A549 (cell line): ENCODE measurements around the gene TAS2R4. TPM values are rescaled to one million over a fixed set of nuclear protein-coding genes. Genes with fewer than 3 reads are reported as not detected.
"Not testable (repeated sequence)": the region's sequence is repeated elsewhere in the genome, so short reads cannot be mapped to it uniquely, and the experiment has no call there.

ENCODE experiments used
- ATAC-seq, 2 experiments: fragments of 200-7000 bp in 1 of 2; fragments of >200 bp in 1 of 2; cut with Nextera tagmentation in 1 of 2; cut with Tn5 transposase in 1 of 2; 3 replicates each; pipeline versions ENCODE4 v1.8.0 to v1.9.1; 2018 to 2020; ENCODE audit warnings: mild to moderate bottlenecking in 1 of 2, moderate library complexity in 1 of 2
- CTCF ChIA-PET: fragments of 300-600 bp; sonication (Branson Sonifier 250); formaldehyde crosslinking; extraction: SDS; loops from one replicate; lab custom pipeline; 2021; ENCODE audit warnings: antibody characterized with exemption, inconsistent platforms; lab: Yijun Ruan, JAX
- POLR2A ChIA-PET: fragments of 350-600 bp; formaldehyde crosslinking; extraction: SDS; loops from one replicate; lab custom pipeline; 2021; ENCODE audit warnings: antibody characterized with exemption, inconsistent platforms; lab: Yijun Ruan, JAX
- DNase-seq, 2 experiments: peaks; one replicate each; pipeline versions ENCODE4 v3.0.0 to v3.0.0-alpha.2; 2011 to 2016; ENCODE audit warnings: low read depth in 1 of 2, low spot score in 1 of 2
- FAIRE-seq: peaks from 2 replicates; lab custom pipeline; 2011; peaks lifted over from hg19 to GRCh38; lab: Jason Lieb, UNC
- H3K27ac ChIP-seq, 2 experiments: fragments of >200 bp; sonication (Bioruptor Twin); formaldehyde crosslinking; 3 replicates each; pipeline ENCODE4 v1.5.1; 2016 to 2017
- H3K4me1 ChIP-seq: fragments of >200 bp; sonication (Bioruptor Twin); formaldehyde crosslinking; 3 replicates; pipeline ENCODE4 v1.6.1; 2016
- H3K4me2 ChIP-seq: fragments of >200 bp; sonication (Bioruptor Twin); formaldehyde crosslinking; 3 replicates; pipeline ENCODE4 v1.6.1; 2016
- H3K4me3 ChIP-seq: fragments of >200 bp; sonication (Bioruptor Twin); formaldehyde crosslinking; 3 replicates; pipeline ENCODE4 v1.5.1; 2016
- H3K9me3 ChIP-seq: fragments of >200 bp; sonication (Bioruptor Twin); formaldehyde crosslinking; 3 replicates; pipeline ENCODE4 v1.6.1; 2016
- CBX8 ChIP-seq: fragments of 200-600 bp; sonication (generic); IDR thresholded peaks from 2 replicates; pipeline ENCODE4 v1.6.1; 2016
- RCOR1 ChIP-seq: fragments of 150-350 bp; IDR thresholded peaks from 2 replicates; pipeline ENCODE4 v1.6.1; 2014; ENCODE audit warnings: antibody characterized with exemption, low read length, low read depth
- WGBS: methylation state at CpG from one replicate; pipeline ENCODE4 v1.1.6; 2017; ENCODE audit errors: missing lambda C conversion rate; 5-methylcytosine and 5-hydroxymethylcytosine counted together
- polyA plus RNA-seq, 4 experiments: library from polyadenylated mRNA; depleted of rRNA in 3 of 4; stranded (reverse); fragments of >200 nt; fragmentation: RNase III in 1 of 4; extraction: RNeasy Plus Mini Kit Qiagen cat#74134 plus additional on column Dnase treatment in 1 of 4; gene quantifications; 2 replicates in 3 of 4; 3 replicates in 1 of 4; pipeline ENCODE4 v1.2.3, GENCODE V29; 2011 to 2017
- small RNA-seq, 6 experiments: library from RNA; depleted of rRNA; stranded (forward); fragments of <200 nt; gene quantifications; one replicate each; pipeline ENCODE3, GENCODE V24; 2012
- TF ChIP-seq, protein P1 (sequence below): fragments of 150-350 bp; IDR thresholded peaks from 2 replicates; pipeline ENCODE4 v1.6.1; 2014; ENCODE audit warnings: low read depth, mild to moderate bottlenecking, low read length

Gene TAS2R4
- polyA plus RNA-seq, 2 of the 4 experiments (the other 2 are of a cell fraction), result 0.21 to 1.1 TPM

DNA sequence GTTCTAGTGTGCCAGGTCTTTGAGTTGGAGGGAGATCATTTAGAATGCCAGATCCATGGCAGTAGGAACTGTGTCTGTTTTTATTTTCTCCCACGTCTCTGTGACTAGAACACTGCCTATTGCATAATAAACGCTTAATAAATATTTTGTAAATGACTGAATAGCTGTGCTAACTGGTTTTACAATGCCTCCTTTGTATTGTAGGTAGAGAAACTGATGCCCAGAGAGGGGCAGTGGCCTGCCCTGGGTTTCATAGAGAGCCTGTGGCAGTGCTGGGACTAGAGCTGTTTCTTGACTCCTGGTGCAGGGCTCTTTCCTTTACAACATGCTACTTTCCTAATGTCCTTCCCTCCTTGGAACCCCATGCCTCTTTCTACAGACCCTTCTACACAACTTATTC lies 16.1 kb downstream of the TAS2R4 start (continued):
- TF ChIP-seq, protein P1, sequence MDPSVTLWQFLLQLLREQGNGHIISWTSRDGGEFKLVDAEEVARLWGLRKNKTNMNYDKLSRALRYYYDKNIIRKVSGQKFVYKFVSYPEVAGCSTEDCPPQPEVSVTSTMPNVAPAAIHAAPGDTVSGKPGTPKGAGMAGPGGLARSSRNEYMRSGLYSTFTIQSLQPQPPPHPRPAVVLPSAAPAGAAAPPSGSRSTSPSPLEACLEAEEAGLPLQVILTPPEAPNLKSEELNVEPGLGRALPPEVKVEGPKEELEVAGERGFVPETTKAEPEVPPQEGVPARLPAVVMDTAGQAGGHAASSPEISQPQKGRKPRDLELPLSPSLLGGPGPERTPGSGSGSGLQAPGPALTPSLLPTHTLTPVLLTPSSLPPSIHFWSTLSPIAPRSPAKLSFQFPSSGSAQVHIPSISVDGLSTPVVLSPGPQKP, result no peak
- TF ChIP-seq RCOR1, result no peak

DNA sequence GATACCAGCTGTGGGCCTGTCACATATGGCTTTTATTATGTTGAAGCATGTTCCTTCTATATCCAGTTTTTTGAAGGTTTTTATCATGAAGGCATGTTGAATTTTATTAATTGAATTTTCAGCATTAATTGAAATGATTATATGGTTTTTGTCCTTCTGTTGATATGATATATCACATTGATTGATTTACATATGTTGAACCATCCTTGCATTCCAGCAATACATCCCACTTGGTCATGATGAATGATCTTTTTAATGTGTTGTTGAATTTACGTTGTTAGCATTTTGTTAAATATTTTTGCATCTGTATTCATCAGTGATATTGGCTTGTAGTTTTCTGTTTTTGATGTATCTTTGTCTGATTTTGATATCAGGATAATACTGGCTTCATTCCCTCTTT lies 43.6 kb downstream of the TAS2R4 start:
- FAIRE-seq, result peak; percentile 13
- no peak for TF ChIP-seq CBX8
- Histone ChIP-seq H3K4me1 (no peaks in the 10 kb centered on the region), H3K4me3 (no peak overlapping the region), H3K27ac (no peak overlapping the region), H3K4me2 (no peak overlapping the region), H3K9me3 (peaks cover 24% of the 10 kb centered on the region)
- DNase-seq, result peak in 1 of 2 experiments; percentile 4
- ATAC-seq, result no peak
- ChIA-PET POLR2A (no interaction called here), CTCF (no interaction called here)
- 22% methylated on average over 1 of the region's 1 CpG for WGBS

DNA sequence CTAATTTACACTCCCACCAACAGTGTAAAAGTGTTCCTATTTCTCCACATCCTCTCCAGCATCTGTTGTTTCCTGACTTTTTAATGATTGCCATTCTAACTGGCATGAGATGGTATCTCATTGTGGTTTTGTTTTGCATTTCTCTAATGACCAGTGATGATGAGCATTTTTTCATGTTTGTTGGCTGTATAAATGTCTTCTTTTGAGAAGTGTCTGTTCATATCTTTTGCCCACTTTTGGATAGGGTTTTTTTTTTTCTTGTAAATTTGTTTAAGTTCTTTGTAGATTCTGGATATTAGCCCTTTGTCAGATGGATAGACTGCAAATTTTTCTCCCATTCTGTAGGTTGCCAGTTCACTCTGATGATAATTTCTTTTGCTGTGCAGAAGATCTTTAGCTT lies 46.0 kb downstream of the TAS2R4 start:
- H3K27ac ChIP-seq, CTCF ChIA-PET, H3K4me3 ChIP-seq, H3K4me1 ChIP-seq, ATAC-seq, POLR2A ChIA-PET, DNase-seq, H3K4me2 ChIP-seq, FAIRE-seq: not testable (repeated sequence)
- peaks cover 24% of the 10 kb centered on the region for H3K9me3 ChIP-seq

Small RNA genes lying within 50 kb of the gene (small RNA-seq; reads per million reads assigned to genes)
- gene RNU1-82P, result 0 reads per million in 6 experiments

Other genes starting within 250 kb of the TAS2R4 start
- gene AGK, start 225.3 kb upstream of the TAS2R4 start, polyA plus RNA-seq (2011; rRNA removed), result 60.8 and 63.5 TPM in 2 replicates
- 29.6 to 36.2 TPM (median 30.4 TPM) in 3 replicates for gene AGK, start 225.3 kb upstream of the TAS2R4 start, polyA plus RNA-seq (2017; fragmentation: RNase III; extraction: RNeasy Plus Mini Kit Qiagen cat#74134 plus additional on column Dnase treatment)
- 11.5 and 16.5 TPM in 2 replicates for gene DENND11, start 74.5 kb upstream of the TAS2R4 start, polyA plus RNA-seq (2011; rRNA removed)
- gene DENND11, start 74.5 kb upstream of the TAS2R4 start, polyA plus RNA-seq (2017; fragmentation: RNase III; extraction: RNeasy Plus Mini Kit Qiagen cat#74134 plus additional on column Dnase treatment), result 7.1 to 7.6 TPM (median 7.5 TPM) in 3 replicates
- not detected in 2 replicates for gene WEE2, start 68.3 kb upstream of the TAS2R4 start, polyA plus RNA-seq (2011; rRNA removed)
- gene WEE2, start 68.3 kb upstream of the TAS2R4 start, polyA plus RNA-seq (2017; fragmentation: RNase III; extraction: RNeasy Plus Mini Kit Qiagen cat#74134 plus additional on column Dnase treatment), result not detected in 3 replicates
- 237 and 368 TPM in 2 replicates for gene SSBP1, start 38.3 kb upstream of the TAS2R4 start, polyA plus RNA-seq (2011; rRNA removed)
- 430 to 464 TPM (median 453 TPM) in 3 replicates for gene SSBP1, start 38.3 kb upstream of the TAS2R4 start, polyA plus RNA-seq (2017; fragmentation: RNase III; extraction: RNeasy Plus Mini Kit Qiagen cat#74134 plus additional on column Dnase treatment)
- gene TAS2R3, start 12.6 kb upstream of the TAS2R4 start, polyA plus RNA-seq (2011; rRNA removed), result 0.36 and 1.4 TPM in 2 replicates
- not detected in 3 replicates for gene TAS2R3, start 12.6 kb upstream of the TAS2R4 start, polyA plus RNA-seq (2017; fragmentation: RNase III; extraction: RNeasy Plus Mini Kit Qiagen cat#74134 plus additional on column Dnase treatment)
- gene TAS2R5, start 13.5 kb downstream of the TAS2R4 start, polyA plus RNA-seq (2011; rRNA removed), result 1.8 and 2.6 TPM in 2 replicates
- gene TAS2R5, start 13.5 kb downstream of the TAS2R4 start, polyA plus RNA-seq (2017; fragmentation: RNase III; extraction: RNeasy Plus Mini Kit Qiagen cat#74134 plus additional on column Dnase treatment), result 0.61 to 1.4 TPM (median 0.79 TPM) in 3 replicates
- not detected in 2 replicates for gene PRSS37, start 64.8 kb downstream of the TAS2R4 start, polyA plus RNA-seq (2011; rRNA removed)
- not detected in 3 replicates for gene PRSS37, start 64.8 kb downstream of the TAS2R4 start, polyA plus RNA-seq (2017; fragmentation: RNase III; extraction: RNeasy Plus Mini Kit Qiagen cat#74134 plus additional on column Dnase treatment)
- gene OR9A4, start 139.7 kb downstream of the TAS2R4 start, polyA plus RNA-seq (2011; rRNA removed), result not detected in 2 replicates
- gene OR9A4, start 139.7 kb downstream of the TAS2R4 start, polyA plus RNA-seq (2017; fragmentation: RNase III; extraction: RNeasy Plus Mini Kit Qiagen cat#74134 plus additional on column Dnase treatment), result not detected in 3 replicates
- gene CLEC5A, start 170.3 kb downstream of the TAS2R4 start, polyA plus RNA-seq (2011; rRNA removed), result not detected in 2 replicates
- gene CLEC5A, start 170.3 kb downstream of the TAS2R4 start, polyA plus RNA-seq (2017; fragmentation: RNase III; extraction: RNeasy Plus Mini Kit Qiagen cat#74134 plus additional on column Dnase treatment), result not detected in 3 replicates
- not detected in 2 replicates for gene TAS2R38, start 197.1 kb downstream of the TAS2R4 start, polyA plus RNA-seq (2011; rRNA removed)
- gene TAS2R38, start 197.1 kb downstream of the TAS2R4 start, polyA plus RNA-seq (2017; fragmentation: RNase III; extraction: RNeasy Plus Mini Kit Qiagen cat#74134 plus additional on column Dnase treatment), result not detected in 3 replicates
- 1.5 and 1.8 TPM in 2 replicates for gene MGAM, start 219.2 kb downstream of the TAS2R4 start, polyA plus RNA-seq (2011; rRNA removed)
- gene MGAM, start 219.2 kb downstream of the TAS2R4 start, polyA plus RNA-seq (2017; fragmentation: RNase III; extraction: RNeasy Plus Mini Kit Qiagen cat#74134 plus additional on column Dnase treatment), result 0.30 to 0.51 TPM (median 0.41 TPM) in 3 replicates